Fibroblast of skin of right quadriceps (primary cell): ENCODE data around the gene CRYAB.
"Not testable (repeated sequence)": the region's sequence is repeated elsewhere in the genome, so short reads cannot be mapped to it uniquely, and the experiment has no call there.

Experiments used
- DNase-seq: peaks from one replicate; pipeline ENCODE4 v3.0.0-alpha.2; 2013

The CRYAB gene

GRCh38 chr11:111933176-111933575 is 21.6 kb upstream of the CRYAB start:
- DNase-seq, result not testable (repeated sequence)

GRCh38 chr11:111932611-111932950 is 21.0 kb upstream of the CRYAB start:
- no peak for DNase-seq

- DNase-seq, result no peak
Measured at GRCh38 chr11:111930472-111930871, 18.9 kb upstream of the CRYAB start.

- DNase-seq, result peak; percentile 96
Measured at GRCh38 chr11:111926505-111927391, 15.2 kb upstream of the CRYAB start.

GRCh38 chr11:111925953-111926352 is 14.4 kb upstream of the CRYAB start:
- no peak for DNase-seq

- DNase-seq, result no peak
Measured at GRCh38 chr11:111923951-111924350, 12.4 kb upstream of the CRYAB start.

GRCh38 chr11:111923351-111923788 is 11.8 kb upstream of the CRYAB start:
- peak; percentile 84 for DNase-seq

- DNase-seq, result peak; percentile 90
Measured at GRCh38 chr11:111922803-111923202, 11.2 kb upstream of the CRYAB start.

GRCh38 chr11:111921541-111922230 is 10.1 kb upstream of the CRYAB start:
- no peak for DNase-seq

GRCh38 chr11:111920908-111921307 is 9.3 kb upstream of the CRYAB start:
- no peak for DNase-seq

GRCh38 chr11:111918390-111919256 is 7.1 kb upstream of the CRYAB start, which contains the start of gene C11orf52:
C11orf52 (plus strand) TSS chr11:111918913; CDS start chr11:111918973, 60 bp downstream.
- DNase-seq, result peak; percentile 60

GRCh38 chr11:111917788-111918187 is 6.2 kb upstream of the CRYAB start:
- DNase-seq, result no peak

GRCh38 chr11:111917312-111917711 is 5.7 kb upstream of the CRYAB start:
- DNase-seq, result no peak

GRCh38 chr11:111916768-111917167 is 5.2 kb upstream of the CRYAB start:
- no peak for DNase-seq

- peak; percentile 83 for DNase-seq
Measured at GRCh38 chr11:111913997-111914396, 2.4 kb upstream of the CRYAB start.

GRCh38 chr11:111913031-111913861 is 1.7 kb upstream of the CRYAB start:
- no peak for DNase-seq

GRCh38 chr11:111912535-111912934 is 965 bp upstream of the CRYAB start, which contains the start of gene HSPB2:
HSPB2 (plus strand) TSS chr11:111912734; CDS start chr11:111912830, 96 bp downstream.
- no peak for DNase-seq

- no peak for DNase-seq
Measured at GRCh38 chr11:111910676-111911562, 651 bp downstream of the CRYAB start.

- no peak for DNase-seq
Measured at GRCh38 chr11:111909378-111909777, 2.2 kb downstream of the CRYAB start.

GRCh38 chr11:111908639-111909305 is 2.8 kb downstream of the CRYAB start:
- no peak for DNase-seq
